CD4-positive, alpha-beta T cell (primary cell): ENCODE measurements around the gene FLT4. TPM values are rescaled to one million over a fixed set of nuclear protein-coding genes. Genes with fewer than 3 reads are reported as not detected.

Source experiments
- ATAC-seq: fragments of 200-7000 bp; cut with Tn5 transposase; one replicate; pipeline ENCODE4 v1.10.0; 2022; ENCODE audit warnings: mild to moderate bottlenecking; ENCODE audit not compliant: poor library complexity
- CTCF ChIA-PET: fragments of 350-600 bp; sonication (Branson Sonifier 250); formaldehyde crosslinking; loops from one replicate; lab custom pipeline; 2021; ENCODE audit warnings: antibody characterized with exemption, inconsistent platforms; lab: Charles Lee
- POLR2A ChIA-PET: fragments of 350-600 bp; sonication (Branson Sonifier 250); formaldehyde crosslinking; loops from one replicate; lab custom pipeline; 2021; ENCODE audit warnings: antibody characterized with exemption, inconsistent platforms; lab: Charles Lee
- DNase-seq, 14 experiments: peaks; one replicate each; pipeline ENCODE4 v3.0.0-alpha.2; 2013 to 2020; ENCODE audit warnings: mixed read lengths in 2 of 14
- H3K27ac ChIP-seq, 2 donors: one replicate each; pipeline versions ENCODE4 v1.5.1 to v1.7.0; 2013; ENCODE audit warnings: low read length in 2 of 2, low read depth in 1 of 2, mild to moderate bottlenecking in 1 of 2
- H3K27me3 ChIP-seq, 2 experiments: 1 replicate in 1 of 2; 2 replicates in 1 of 2; pipeline versions ENCODE4 v1.6.1 to v1.7.0; 2013; ENCODE audit warnings: low read length in 2 of 2, control low read depth in 1 of 2, mild to moderate bottlenecking in 1 of 2, moderate library complexity in 1 of 2; ENCODE audit not compliant: insufficient read depth in 2 of 2, control insufficient read depth in 1 of 2
- H3K36me3 ChIP-seq: one replicate; pipeline ENCODE4 v1.6.1; 2013; ENCODE audit warnings: low read length, control low read depth; ENCODE audit not compliant: insufficient read depth
- H3K4me1 ChIP-seq: one replicate; pipeline ENCODE4 v1.6.1; 2013; ENCODE audit warnings: low read length, control low read depth; ENCODE audit not compliant: insufficient read depth
- H3K4me3 ChIP-seq: one replicate; pipeline ENCODE4 v1.5.1; 2013; ENCODE audit warnings: mild to moderate bottlenecking, low read length, moderate library complexity
- H3K9me3 ChIP-seq, 2 experiments: 1 replicate in 1 of 2; 2 replicates in 1 of 2; pipeline versions ENCODE4 v1.6.1 to v1.7.0; 2013; ENCODE audit warnings: low read length in 2 of 2, mild to moderate bottlenecking in 2 of 2, control low read depth in 1 of 2, moderate library complexity in 1 of 2; ENCODE audit not compliant: control insufficient read depth in 1 of 2, insufficient read depth in 1 of 2
- H3K27ac Mint-ChIP-seq: one replicate; pipeline ENCODE4 v1.8.0; 2020; ENCODE audit warnings: mixed read lengths
- H3K27me3 Mint-ChIP-seq: one replicate; pipeline ENCODE4 v1.8.0; 2021; ENCODE audit warnings: mixed read lengths
- H3K36me3 Mint-ChIP-seq: one replicate; pipeline ENCODE4 v1.8.0; 2021; ENCODE audit warnings: low read depth, mixed read lengths
- H3K4me1 Mint-ChIP-seq: one replicate; pipeline ENCODE4 v1.8.0; 2021; ENCODE audit warnings: low read depth, mixed read lengths
- H3K4me3 Mint-ChIP-seq: one replicate; pipeline ENCODE4 v1.8.0; 2020; ENCODE audit warnings: mild to moderate bottlenecking, mixed read lengths
- H3K9me3 Mint-ChIP-seq: one replicate; pipeline ENCODE4 v1.8.0; 2020; ENCODE audit warnings: mixed read lengths
- CTCF ChIP-seq: fragments of 200-600 bp; IDR thresholded peaks from one replicate; pipeline ENCODE4 v1.8.0; 2022; ENCODE audit warnings: antibody characterized with exemption, mild to moderate bottlenecking
- intact Hi-C, 2 experiments: fragments of 100-400 bp; cut with DNase I in 1 of 2; cut with micrococcal nuclease in 1 of 2; formaldehyde crosslinking; loops; one replicate each; pipeline versions ENCODE4 v1.15.1 to v1.9.0; 2023 to 2025; cut with DNase I, micrococcal nuclease
- total RNA-seq, 174 experiments: library from RNA in 2 of 174; stranded (reverse) in 2 of 174; gene quantifications; one replicate each; pipeline ENCODE4 v1.2.3 and lab custom pipeline; 2021 to 2026

Gene FLT4
- total RNA-seq, 2 experiments from 2014 or later = 2.3 to 2.5 TPM

DNA sequence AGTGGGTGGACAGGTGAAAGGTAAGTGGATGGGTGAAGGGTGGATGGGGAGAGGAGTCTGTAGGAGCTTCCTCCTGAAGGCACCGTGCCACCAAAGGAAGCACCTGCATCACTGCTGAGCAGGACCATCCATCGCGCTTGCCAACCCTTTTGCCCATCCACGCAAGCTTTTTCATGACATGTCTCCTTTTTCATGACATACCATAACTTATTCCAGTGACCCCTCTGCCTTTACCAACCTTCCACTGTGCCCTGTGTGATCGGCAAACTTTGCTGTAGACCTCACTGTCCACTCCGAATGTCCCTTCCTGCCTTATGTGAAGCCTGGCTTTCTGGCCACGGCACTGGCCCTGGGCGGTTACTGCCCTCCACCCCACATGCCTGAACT, 13.4 kb downstream of the FLT4 start:
- DNase-seq (no peak), ATAC-seq (no peak)
- Mint-ChIP-seq H3K27me3 (no peaks in the 10 kb centered on the region), H3K4me3 (no peak overlapping the region), H3K4me1 (no peaks in the 10 kb centered on the region), H3K36me3 (no peaks in the 10 kb centered on the region), H3K9me3 (no peaks in the 10 kb centered on the region), H3K27ac (no peak overlapping the region)
- Histone ChIP-seq H3K4me1 (no peaks in the 10 kb centered on the region), H3K36me3 (no peaks in the 10 kb centered on the region), H3K27me3 (no peaks in the 10 kb centered on the region), H3K9me3 (peaks cover 0 to 3% of the 10 kb centered on the region in 2 experiments), H3K4me3 (no peak overlapping the region), H3K27ac (no peak overlapping the region)
- ChIA-PET CTCF (no interaction called here), POLR2A (no interaction called here)
- TF ChIP-seq CTCF = no peak
- intact Hi-C loops = no loop called here

- no peak overlapping the region for H3K4me3 ChIP-seq
- no peak for TF ChIP-seq CTCF
- H3K4me1 ChIP-seq = no peaks in the 10 kb centered on the region
- DNase-seq = no peak
- Mint-ChIP-seq H3K36me3 (no peaks in the 10 kb centered on the region), H3K27me3 (no peaks in the 10 kb centered on the region), H3K27ac (no peak overlapping the region), H3K4me1 (no peaks in the 10 kb centered on the region), H3K9me3 (no peaks in the 10 kb centered on the region), H3K4me3 (no peak overlapping the region)
- no peaks in the 10 kb centered on the region for H3K27me3 ChIP-seq
- POLR2A ChIA-PET = no interaction called here
- no peaks in the 10 kb centered on the region for H3K9me3 ChIP-seq
- no peaks in the 10 kb centered on the region for H3K36me3 ChIP-seq
- intact Hi-C loops = no loop called here
- no peak for ATAC-seq
- H3K27ac ChIP-seq = no peak overlapping the region
- CTCF ChIA-PET = no interaction called here
Observed at GRCh38 chr5:180633283-180634177, 15.9 kb downstream of the FLT4 start.

DNA sequence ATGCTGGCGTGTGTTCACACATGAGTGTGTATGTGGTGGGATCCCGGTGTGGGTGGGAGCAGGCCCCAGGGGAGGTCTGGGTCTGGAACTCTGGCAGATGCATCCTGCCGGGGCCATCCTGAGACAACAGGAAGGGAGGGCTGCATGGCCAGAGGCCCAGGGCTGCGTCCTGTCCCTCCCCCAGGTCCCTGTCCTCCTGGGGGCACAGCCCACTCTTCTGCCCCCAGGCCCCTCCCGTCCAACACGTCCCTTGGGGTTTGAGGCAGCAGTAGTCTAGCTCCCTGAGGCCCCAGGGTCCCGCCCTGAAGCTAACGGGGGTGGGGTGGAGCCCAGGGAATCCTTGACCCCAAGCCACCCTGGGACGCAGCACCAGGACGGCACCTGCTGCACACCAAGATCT, 16.6 kb downstream of the FLT4 start:
- CTCF ChIA-PET = no interaction called here
- DNase-seq (no peak), ATAC-seq (no peak)
- Mint-ChIP-seq H3K27ac (no peak overlapping the region), H3K4me1 (no peaks in the 10 kb centered on the region), H3K36me3 (no peaks in the 10 kb centered on the region), H3K4me3 (no peak overlapping the region), H3K9me3 (no peaks in the 10 kb centered on the region), H3K27me3 (no peaks in the 10 kb centered on the region)
- Histone ChIP-seq H3K36me3 (no peaks in the 10 kb centered on the region), H3K4me3 (no peak overlapping the region), H3K27ac (no peak overlapping the region), H3K9me3 (no peaks in the 10 kb centered on the region), H3K27me3 (no peaks in the 10 kb centered on the region), H3K4me1 (no peaks in the 10 kb centered on the region)
- no peak for TF ChIP-seq CTCF
- POLR2A ChIA-PET = no interaction called here
- intact Hi-C loops = no loop called here
